Suppressor macrophage treated with lipopolysaccharide for 4 hours (primary cell): ENCODE measurements around the gene IL17RC.
A peak's percentile ranks its signal among the peaks of the same experiment; 100 is the strongest.
"Not testable (repeated sequence)": the region's sequence is repeated elsewhere in the genome, so short reads cannot be mapped to it uniquely, and the experiment has no call there.

Experiments
- DNase-seq: peaks from one replicate; pipeline ENCODE4 v3.0.0-alpha.2; 2020

The IL17RC gene

DNA sequence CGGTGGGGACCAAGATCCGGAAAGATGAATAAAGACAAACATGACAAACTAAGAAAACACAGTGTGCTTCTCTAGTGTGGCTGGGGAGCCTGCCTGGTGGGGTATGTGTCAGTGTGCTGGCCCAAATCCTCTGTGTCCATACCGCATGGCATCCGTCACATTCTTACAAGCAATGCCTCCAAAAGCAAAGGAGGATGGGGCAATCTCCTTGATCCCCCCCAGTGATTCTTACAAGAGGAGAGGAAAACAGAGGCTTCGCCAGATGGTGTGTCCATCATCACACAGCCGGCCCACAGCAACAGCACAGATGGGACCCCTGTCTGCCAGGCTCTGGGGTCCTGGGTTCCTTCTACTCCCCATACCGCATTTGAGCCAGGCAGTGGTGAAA, 558 bp upstream of the IL17RC start:
- no peak for DNase-seq

DNA sequence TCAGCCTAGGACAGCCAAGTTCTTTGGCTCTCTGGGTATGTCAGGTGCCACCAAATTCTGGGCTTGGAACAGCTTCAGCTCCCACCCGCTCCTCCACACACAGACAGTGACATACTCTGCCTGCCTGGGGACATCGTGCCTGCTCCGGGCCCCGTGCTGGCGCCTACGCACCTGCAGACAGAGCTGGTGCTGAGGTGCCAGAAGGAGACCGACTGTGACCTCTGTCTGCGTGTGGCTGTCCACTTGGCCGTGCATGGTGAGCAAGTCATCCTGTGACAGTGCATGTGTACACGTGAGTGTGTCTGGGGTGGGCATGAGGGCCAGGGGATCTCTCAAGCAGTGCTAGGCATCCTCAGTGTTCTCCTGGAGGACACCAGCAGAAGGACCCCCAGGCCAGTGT, 922 bp downstream of the IL17RC start:
- DNase-seq = no peak

DNA sequence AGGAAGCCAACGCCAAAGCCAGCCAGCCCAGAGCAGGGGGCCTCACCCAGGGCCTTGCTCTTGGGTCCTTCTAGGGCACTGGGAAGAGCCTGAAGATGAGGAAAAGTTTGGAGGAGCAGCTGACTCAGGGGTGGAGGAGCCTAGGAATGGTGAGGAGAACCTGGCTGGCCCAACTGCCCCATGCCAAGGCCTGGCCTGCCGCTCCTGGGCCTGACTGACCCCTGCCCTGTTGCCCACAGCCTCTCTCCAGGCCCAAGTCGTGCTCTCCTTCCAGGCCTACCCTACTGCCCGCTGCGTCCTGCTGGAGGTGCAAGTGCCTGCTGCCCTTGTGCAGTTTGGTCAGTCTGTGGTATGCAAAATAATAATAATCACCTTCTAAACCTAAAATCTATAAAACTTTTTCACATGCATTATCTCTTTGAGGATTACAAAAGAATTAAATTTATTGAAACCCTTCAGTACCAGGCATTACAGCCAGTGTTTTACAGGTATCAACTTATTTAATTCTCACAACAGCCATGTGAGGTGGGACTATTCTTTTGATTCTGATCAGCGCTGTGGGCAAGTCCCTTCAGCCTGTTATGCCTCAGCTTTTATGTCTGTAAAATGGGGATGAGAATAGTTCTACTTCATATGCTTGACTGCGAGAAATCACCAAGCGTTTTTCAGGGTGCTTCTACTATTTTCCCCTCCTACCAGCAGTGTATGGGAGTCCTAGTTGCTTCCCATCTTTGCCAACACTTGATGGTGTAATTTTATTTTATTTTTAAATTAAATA, 1.6 kb downstream of the IL17RC start:
- DNase-seq = no peak

DNA sequence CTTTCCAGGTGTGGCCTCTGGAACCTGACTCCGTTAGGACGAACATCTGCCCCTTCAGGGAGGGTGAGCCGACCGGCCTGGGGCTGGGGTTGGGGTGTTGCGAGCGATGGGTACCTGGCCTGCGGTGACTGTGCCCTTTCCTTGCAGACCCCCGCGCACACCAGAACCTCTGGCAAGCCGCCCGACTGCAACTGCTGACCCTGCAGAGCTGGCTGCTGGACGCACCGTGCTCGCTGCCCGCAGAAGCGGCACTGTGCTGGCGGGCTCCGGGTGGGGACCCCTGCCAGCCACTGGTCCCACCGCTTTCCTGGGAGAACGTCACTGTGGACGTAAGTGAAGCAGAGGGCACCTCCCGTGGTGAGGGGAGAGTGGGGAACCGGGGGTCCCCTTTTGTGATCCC, 11.3 kb downstream of the IL17RC start:
- no peak for DNase-seq

DNA sequence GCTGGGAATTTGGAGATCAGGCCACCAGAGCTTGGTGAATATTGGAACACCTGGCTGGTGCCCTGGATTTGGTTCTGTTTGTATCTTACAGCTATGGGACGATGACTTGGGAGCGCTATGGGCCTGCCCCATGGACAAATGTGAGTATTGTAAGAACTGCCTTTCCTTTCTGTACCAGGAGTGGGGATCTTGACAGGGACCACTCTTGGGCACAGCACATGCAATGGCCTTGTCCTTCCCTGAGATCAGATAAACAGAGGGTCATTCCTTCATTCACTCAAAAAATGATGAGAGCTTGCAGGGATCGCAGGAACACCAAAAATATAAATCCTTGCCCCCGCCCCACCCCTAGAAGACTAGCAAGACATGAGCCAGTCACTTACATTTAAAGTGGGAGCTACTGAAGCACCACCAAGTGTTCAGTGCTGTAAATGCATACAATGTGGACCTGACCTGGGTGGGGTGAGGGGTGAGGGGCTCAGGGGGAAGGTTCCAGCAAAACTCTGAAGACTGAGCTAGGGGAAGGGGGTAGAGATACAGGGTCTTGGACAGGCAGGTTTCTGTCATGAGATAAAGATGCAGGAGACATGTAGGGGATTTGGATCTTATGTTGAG, 14.0 kb downstream of the IL17RC start:
- no peak for DNase-seq

DNA sequence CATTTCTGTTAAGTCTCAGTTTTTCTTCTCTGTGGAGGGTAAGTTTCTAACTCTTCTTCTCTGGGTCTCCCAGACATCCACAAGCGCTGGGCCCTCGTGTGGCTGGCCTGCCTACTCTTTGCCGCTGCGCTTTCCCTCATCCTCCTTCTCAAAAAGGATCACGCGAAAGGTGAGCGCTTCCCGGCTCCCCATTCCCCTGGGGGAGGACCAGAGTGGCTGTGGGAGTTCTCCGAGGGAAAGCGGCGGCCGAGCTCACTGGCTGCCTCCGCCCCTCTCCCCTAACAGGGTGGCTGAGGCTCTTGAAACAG, 15.6 kb downstream of the IL17RC start:
- DNase-seq = no peak

DNA sequence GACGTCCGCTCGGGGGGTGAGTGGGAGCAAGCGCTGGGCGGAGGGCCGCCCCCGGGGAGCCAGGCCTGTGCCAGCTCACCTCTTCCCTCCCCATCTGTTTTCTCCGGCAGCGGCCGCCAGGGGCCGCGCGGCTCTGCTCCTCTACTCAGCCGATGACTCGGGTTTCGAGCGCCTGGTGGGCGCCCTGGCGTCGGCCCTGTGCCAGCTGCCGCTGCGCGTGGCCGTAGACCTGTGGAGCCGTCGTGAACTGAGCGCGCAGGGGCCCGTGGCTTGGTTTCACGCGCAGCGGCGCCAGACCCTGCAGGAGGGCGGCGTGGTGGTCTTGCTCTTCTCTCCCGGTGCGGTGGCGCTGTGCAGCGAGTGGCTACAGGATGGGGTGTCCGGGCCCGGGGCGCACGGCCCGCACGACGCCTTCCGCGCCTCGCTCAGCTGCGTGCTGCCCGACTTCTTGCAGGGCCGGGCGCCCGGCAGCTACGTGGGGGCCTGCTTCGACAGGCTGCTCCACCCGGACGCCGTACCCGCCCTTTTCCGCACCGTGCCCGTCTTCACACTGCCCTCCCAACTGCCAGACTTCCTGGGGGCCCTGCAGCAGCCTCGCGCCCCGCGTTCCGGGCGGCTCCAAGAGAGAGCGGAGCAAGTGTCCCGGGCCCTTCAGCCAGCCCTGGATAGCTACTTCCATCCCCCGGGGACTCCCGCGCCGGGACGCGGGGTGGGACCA, 16.1 kb downstream of the IL17RC start:
- DNase-seq = peak; percentile 87

DNA sequence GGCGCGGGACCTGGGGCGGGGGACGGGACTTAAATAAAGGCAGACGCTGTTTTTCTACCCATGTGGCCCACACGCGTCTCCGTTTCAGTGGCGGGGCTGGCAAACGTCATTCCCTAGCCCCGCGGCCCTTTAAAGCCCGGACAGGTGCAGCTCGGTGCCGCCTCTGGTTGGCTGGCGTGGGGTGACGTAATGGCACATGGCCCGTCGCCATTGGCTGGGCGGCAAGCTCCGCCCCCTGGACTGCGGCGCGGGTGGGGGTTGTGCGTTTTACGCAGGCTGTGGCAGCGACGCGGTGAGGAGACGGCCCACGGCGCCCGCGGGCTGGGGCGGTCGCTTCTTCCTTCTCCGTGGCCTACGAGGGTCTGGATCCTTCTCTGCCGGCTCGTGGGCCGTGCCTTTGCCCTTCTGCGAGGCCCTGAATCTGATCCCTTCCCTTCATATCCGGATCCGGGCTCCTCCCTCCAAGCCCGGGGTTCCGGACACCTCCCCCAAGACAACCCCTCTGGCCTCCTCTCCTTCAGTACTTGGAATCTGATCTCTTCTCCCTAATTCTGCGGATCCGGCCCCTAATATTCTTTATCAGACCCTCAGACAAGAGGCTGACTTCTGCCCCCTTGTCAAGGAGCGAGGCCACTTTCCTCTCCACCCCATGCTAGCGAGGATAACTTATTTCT, 16.8 kb downstream of the IL17RC start, which contains the start of gene CRELD1:
CRELD1 (plus strand) TSS at position 274 of the 674 bp plus-strand sequence. CDS start 605 bp downstream, outside the sequence.
- DNase-seq = peak; percentile 98

DNA sequence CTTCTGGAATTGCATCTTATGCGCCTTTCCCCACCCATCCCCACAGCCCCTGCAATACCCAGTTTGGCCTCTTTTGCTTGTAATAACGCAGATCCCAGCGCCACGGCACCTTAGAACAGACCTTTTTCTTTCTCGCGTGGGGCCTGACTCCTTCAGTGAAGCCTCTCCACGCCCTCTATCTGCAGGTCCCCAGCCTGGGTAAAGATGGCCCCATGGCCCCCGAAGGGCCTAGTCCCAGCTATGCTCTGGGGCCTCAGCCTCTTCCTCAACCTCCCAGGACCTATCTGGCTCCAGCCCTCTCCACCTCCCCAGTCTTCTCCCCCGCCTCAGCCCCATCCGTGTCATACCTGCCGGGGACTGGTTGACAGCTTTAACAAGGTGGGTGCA, 17.3 kb downstream of the IL17RC start:
- DNase-seq = no peak

DNA sequence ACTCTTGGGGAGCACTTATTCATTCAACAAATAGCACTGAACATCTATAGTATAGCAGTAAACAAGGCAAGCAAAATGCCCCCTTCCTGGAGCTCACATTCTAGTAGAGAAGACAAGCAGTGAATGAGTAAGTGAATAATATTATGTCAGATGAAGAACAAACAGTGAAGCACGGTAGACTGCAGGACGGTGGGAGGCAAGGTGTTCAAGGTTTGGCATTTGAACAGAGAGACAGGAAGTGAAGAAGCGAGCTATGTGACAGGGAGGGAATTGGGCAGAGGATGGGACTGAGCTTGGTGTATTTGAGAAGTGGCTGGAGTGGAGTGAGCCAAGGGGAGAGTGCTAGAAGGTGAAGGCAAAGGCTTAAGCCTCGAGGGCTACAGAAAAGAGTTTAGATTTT, 18.1 kb downstream of the IL17RC start:
- no peak for DNase-seq

DNA sequence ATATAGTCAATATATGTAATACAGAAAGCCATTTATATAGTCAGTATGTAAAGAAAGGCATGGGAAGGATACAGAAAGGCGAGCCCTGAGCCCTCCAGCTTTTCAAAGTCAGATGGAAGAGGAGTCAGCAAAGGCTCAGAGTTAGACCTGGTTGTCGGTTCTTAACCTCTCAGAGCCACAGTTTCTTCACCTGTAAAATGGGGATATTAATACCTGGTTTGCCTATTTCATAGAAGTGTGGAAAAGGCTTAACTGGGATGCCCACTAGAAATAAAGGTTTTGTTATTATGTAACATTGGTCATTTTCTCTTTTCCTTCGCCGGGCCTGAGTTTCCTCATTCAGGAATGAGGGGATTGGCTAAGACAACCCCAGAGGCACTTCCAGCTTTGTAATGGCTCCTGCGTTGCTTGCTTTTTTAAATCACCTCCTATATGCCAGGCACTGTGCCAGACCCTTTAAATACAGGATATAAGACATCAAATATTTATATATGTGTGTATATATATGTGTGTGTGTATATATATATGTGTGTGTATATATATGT, 19.1 kb downstream of the IL17RC start:
- peak; percentile 53 for DNase-seq

DNA sequence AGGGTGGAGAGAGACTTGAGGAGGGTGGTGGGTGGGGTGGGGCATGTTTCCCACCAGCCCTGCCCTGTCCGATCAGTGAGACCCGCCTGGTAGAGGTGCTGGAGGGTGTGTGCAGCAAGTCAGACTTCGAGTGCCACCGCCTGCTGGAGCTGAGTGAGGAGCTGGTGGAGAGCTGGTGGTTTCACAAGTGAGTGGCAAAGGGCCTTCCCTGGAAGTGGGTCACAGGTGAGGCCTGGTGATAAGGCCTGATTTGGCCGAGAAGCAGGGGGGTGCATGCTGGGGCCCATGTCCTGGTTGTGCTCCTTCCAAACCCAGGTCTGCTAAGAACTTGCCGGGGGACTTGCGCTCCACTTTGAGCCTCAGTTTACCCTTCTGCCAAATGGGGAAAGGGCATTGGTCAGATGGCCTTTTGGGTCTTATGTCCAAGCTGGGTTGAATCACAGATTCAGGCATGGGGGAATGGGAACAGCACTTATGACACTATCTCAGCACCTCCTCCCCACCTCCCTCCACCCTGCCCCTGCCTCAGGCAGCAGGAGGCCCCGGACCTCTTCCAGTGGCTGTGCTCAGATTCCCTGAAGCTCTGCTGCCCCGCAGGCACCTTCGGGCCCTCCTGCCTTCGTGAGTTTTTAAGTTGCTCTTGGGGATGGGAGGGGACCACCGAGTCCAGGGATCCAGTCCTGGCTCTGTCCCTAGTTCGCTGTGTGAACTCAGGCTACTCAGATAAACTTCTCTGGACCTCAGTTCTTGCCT, 20.8 kb downstream of the IL17RC start:
- no peak for DNase-seq

DNA sequence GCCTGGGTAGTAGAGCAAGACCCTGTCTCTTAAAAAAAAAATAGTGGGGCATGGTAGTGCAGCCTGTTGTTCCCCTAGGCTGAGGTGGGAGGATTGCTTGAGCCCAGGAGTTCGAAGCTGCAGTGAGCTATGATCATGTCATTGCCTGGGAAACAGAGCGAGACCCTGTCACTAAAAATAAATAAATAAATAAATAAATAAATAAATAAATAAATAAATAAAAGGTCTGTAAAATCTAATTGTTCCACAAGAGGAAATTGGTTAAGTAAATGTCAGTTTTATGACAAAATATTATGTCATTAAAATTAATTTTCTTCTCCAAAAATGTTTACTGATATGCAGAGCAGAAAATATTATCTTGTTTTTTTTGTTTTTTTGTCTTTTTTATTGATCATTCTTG, 22.1 kb downstream of the IL17RC start:
- DNase-seq = no peak

DNA sequence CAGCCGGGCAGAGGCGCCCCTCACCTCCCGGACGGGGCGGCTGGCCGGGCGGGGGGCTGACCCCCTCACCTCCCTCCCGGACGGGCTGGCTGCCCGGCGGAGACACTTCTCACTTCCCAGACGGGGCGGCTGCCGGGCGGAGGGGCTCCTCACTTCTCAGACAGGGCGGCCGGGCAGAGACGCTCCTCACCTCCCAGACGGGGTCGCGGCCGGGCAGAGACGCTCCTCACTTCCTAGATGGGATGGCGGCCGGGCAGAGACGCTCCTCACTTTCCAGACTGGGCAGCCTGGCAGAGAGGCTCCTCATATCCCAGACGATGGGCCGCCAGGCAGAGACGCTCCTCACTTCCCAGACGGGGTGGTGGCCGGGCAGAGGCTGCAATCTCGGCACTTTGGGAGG, 23.0 kb downstream of the IL17RC start:
- DNase-seq = not testable (repeated sequence)

DNA sequence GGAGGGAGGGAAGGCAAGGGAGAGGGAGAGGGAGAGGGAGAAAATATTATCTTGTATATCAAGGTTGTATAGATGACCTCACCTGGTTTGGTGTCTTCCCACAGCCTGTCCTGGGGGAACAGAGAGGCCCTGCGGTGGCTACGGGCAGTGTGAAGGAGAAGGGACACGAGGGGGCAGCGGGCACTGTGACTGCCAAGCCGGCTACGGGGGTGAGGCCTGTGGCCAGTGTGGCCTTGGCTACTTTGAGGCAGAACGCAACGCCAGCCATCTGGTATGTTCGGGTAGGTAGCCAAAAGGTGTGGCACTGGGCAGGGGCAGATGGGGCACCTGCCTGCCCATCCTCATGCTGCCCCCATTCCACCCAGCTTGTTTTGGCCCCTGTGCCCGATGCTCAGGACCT, 23.8 kb downstream of the IL17RC start:
- DNase-seq = no peak

DNA sequence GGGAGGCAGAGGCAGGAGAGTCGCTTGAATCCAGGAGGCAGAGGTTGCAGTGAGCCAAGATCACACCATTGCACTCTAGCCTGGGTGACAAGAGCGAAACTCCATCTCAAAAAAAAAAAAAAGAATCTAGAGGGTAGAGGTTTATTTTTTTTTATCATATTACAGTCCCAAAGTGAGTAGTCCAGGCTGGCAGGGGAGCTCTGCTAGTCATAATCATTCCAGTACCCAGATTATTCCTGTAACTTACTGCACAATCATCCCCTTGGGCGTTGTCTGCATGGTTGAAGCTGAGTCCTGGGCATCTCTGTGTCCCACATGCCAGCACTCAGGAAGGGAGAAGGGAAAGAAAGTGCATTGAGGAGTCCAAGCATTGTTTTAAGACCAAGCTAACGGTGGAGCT, 25.3 kb downstream of the IL17RC start:
- DNase-seq = no peak

DNA sequence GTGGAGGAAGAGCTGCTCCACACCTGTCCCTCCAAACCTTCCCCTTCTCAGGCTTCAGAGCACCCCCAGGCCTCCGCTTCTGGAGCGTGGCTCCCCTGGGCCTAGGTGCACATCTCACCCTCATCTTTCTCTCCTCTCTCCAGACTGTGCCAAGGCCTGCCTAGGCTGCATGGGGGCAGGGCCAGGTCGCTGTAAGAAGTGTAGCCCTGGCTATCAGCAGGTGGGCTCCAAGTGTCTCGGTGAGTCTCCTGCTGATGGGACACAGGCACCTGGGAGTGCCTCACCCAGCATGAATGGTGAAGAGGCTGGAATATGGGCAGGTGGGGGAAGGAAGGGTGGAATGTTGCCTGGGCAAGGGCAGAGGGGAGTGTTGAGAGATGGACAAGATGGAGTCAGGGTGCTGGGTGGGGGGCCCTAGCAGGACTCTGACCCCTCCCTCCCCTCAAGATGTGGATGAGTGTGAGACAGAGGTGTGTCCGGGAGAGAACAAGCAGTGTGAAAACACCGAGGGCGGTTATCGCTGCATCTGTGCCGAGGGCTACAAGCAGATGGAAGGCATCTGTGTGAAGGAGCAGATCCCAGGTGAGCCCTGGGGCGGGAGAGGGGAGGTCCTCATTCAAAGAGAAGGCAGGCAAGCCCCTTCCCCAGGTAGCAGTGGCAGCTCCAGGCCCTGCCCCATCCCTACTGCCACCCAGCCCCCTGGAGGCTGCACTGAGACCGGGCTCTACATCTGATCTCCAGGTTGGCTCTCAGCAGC, 26.2 kb downstream of the IL17RC start:
- DNase-seq = no peak

DNA sequence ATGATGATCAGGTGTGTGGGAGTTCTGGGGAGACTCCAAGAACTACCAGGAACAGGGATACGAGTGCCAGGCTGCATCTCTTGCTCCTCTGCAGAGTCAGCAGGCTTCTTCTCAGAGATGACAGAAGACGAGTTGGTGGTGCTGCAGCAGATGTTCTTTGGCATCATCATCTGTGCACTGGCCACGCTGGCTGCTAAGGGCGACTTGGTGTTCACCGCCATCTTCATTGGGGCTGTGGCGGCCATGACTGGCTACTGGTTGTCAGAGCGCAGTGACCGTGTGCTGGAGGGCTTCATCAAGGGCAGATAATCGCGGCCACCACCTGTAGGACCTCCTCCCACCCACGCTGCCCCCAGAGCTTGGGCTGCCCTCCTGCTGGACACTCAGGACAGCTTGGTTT, 27.4 kb downstream of the IL17RC start:
- DNase-seq = no peak

DNA sequence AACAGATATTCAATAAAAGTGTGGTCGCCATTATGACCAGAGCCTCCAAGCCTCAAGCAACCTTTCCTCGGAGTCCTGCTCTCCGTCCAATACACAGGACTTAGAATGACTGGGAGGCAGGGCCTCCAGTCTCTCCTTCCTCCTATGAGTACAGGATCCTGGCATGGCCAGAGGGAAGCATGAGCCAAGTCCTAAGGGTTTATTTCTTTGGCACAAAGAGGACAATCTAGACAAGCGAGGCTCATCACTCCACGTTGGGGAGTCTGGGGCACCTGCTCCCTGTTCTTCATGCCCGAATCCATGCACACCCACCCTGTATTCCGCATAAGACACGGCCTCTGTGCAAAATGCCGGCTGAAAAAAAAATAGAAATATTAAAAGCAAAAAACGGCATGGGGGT, 28.5 kb downstream of the IL17RC start:
- no peak for DNase-seq

DNA sequence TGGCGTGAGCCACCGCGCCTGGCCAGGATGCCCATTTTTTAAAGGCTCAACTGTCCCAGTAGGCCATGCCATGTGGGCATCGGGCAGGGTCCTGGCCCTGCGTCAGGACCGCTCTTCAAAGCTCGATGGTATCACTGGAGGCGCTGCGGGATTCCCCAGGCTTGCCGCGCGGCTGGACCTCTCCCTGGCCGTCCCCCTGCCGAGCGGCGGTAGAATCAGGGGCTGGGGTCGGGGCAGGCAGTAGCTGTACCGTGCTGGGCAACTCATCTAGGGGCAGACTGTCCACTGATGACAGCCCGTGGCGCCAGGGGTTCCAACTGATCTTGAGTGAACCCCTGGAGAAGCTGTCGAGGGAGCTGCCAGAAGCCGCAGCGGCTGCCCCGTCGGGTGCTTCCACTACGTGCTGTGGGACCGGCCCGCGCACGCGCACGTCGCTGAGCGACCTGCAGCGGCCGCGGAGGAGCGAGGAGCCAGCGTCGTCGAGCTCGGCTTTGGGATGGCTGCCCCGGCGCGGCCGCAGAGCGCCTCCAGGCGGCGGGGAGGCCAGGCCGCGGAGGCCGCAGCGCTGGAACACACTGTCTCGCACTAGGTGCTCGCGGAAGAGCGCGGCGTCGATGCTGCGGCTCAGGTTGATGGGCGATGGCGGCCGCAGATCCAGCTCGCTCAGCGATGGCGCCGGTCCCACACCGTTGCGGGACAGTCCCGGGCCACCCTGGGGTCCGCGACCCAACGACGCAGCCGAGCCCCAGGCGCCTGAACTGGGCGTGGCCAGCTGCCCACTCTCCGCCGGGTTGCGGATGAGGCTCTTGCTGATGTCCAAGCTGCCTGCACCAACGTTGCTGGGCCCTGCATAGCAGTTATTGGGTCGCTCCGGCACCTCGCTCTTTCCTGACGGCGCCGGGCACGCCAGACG, 29.5 kb downstream of the IL17RC start:
- DNase-seq = peak; percentile 94
